Smooth muscle cell of the brain vasculature (primary cell): ENCODE measurements around the gene HIP1.
"Not testable (repeated sequence)": the region's sequence is repeated elsewhere in the genome, so short reads cannot be mapped to it uniquely, and the experiment has no call there.

Source experiments
- DNase-seq: peaks from one replicate; pipeline ENCODE4 v3.0.0-alpha.2; 2012; ENCODE audit warnings: low read depth, low spot score

Gene HIP1

DNA sequence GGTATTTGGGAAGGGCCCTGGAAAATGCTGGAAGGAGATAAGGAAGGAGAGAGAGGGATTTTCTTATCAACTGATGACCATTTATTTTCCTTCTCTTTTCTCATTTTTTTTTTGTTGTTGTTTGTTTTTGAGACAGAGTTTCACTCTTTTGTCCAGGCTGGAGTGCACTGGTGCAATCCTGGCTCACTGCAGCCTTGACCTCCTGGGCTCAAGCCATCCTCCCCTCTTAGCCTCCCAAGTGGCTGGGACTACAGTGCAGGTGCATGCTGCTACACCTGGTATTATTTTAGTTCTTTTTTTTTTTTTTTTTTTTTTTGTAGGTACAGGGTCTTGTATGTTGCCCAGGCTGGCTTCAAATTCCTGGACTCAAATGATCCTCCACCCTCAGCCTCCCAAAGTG, 52.2 kb downstream of the HIP1 start:
- no peak for DNase-seq

DNA sequence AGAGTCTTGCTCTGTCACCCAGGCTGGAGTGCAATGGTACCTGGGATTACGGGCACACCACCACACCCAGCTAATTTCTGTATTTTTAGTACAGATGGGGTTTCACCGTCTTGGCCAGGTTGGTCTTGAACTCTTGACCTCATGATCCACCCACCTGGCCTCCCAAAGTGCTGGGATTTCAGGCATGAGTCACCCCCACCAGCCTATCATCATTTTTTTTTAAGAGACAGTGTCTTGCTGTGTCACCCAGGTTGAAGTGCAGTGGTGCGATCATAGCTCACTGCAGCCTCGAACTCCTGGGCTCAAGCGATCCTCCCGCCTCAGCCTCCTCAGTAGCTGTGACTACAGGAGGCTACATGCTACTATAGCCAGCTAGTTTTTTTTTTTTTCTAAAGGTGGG, 56.7 kb downstream of the HIP1 start:
- DNase-seq = not testable (repeated sequence)

DNA sequence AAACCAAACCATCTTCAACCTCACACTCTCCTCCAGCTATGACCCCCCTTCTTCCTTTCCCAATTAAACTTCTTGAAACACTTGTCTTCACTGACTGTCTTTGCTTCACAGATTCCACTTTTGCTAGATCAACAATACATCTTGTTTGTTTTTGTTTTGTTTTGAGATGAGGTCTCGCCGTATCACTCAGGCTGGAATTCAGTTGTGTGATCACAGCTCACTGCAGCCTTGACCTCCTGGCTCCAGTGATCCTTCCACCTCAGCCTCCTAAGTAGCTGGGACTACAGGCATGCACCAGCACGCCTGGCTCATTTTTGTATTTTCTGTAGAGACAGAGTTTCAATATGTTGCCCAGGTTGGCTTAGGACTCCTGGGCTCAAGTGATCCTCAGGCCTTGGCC, 59.7 kb downstream of the HIP1 start:
- no peak for DNase-seq

DNA sequence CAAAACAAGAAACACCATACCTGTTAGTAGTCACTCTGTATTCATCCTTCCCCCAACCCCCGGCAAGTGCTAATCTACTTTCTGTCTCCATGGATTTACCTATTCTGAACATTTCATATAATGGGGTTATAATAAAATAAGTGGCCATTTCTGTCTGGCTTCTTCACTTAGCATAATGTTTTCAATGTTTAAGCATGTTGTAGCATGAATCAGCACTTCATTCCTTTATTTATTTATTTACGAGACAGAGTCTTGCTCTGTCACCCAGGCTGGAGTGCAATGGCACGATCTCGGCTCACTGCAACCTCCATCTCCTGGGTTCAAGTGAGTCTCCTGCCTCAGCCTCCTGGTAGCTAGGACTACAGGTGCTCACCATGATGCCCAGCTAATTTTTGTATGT, 69.2 kb downstream of the HIP1 start:
- no peak for DNase-seq

DNA sequence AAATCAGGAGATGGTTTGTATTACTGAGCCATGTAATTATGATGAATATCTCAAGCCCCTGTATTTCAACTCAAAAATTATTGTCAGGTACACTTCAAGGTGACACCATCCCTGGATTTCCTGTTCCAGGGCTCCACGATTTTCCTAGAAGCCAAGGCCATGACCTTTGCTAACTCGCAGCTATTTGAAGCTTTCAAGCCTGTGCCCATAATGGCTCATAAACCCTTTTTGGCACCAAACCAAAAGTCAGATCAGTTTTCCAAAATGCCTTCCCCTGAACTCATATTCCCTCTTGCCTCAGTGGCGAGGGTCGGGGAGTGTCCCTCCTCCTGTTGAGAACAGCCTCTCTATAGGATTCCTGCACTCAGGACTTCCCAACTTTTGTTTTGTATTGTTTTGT, 70.8 kb downstream of the HIP1 start:
- DNase-seq = no peak

DNA sequence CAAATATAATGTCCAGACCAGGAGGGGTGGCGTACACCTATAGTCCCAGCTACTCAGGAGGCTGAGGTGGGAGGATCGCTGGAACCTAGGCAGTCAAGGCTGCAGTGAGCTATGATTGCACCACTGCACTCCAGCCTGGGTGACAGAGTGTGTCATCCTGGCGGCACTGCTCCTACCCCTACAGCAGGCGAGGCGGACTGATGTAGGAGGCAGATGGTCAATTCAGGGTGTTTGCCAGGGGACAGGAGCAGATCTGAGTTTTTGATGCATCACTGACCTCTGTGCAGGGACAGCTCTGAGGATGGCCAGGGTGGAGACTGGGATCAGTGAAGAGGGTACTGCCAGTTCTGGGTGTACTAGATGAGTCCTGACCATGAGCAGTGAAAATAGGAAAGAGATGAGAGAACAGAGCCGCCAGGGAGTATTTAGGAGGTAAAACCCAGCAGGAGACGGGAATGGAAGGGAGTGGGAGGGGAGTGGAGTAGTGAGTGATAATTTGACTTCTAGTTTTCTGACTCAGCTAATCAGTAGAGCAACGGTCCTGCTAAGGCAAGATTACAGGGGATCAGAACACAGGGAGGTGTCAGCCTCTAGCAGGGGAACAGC, 75.3 kb downstream of the HIP1 start:
- no peak for DNase-seq

DNA sequence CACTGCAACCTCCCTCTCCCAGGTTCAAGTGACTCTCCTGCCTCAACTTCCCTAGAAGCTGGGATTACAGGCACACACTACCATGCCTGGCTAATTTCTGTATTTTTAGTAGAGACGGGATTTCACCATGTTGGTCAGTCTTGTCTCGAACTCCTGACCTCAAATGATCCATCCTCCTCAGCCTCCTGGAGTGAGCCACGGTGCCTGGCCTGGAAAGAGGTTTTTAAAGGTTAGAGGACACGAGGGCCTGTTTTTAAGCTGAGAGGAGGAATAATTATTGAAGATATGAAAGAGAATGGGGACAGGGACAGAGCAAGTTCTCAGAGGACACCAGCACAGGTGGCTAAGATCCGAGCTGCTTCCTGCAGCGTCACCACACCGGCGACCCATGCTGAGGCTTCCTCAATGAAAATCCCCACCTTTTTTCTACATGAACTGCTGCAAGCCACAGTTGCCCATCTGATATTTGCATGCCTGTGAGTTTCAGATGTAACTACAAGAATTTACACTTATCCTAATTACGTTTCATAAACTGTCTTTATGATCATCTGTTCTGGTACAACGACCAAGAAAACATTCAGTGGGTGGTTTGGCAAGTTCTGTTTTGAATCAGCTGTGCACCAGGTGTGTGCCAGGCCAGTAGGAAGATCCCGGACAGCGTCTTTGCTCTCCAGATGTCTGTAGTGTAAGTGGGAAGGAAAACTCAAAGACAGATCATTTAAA, 76.0 kb downstream of the HIP1 start:
- DNase-seq = no peak

DNA sequence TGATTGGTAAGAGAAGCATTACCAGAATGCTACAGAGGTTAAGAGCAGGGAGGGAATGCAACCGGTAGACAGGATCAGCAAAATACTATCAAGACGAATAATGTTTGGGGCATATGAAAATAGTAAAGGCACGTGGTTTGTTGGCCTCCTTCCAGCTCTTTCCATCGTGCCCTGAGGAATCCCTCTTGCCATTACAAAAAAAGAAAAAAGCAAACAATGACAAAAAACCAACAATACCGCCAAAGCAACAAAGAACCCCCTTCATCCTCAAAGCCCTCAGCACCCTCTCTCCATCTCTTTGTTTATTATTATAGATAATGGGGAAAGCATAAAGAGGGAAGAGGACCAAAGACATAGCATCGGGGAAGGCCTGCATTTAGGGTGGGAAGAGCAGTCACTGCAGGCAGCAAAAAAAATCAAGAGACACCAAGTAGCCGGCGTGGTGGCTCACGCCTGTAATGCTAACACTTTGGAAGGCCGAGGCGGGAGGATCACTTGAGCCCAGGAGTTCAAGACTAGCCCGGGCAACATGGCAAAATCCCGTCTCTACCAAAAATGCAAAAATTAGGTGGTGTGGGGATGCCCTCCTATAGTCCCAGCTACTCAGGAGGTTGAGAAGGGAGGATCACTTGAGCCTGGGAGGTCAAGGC, 78.0 kb downstream of the HIP1 start:
- DNase-seq = no peak

DNA sequence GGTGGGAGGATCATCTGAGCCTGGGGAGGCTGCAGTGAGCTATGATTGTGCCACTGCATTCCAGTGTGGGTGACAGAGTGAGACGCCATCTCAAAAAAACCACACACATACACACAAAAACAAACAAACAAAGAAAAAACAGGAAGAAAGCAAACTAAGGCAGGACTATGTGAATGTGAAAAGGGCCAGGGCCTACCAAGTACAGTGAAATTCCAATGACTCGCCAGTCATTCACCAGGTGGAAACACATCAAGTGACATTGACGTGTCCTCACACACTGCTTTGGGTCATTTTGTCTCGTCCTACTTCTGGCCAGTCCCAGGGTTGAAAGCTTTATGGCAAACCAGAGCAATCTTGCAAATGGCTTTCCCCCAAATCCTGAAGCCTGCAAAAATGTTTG, 79.9 kb downstream of the HIP1 start:
- DNase-seq = no peak

DNA sequence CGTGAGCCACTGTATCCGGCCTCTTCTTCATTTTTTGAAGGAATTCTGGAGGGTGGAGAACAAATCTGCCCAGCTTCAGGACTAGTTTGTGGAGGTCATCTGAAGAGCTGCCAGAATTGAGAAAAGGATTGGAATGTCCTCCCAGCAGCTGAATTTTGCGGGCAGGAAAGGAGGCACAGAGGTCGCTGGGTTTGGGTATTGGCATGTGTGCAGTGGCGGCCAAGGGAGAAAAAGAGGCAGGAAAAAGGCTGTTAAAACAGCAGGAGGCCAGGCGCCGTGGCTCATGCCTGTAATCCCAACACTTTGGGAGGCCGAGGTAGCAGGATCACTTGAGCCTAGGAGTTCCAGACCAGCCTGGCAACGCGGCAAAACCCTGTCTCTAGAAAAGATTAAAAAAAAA, 80.4 kb downstream of the HIP1 start:
- no peak for DNase-seq

DNA sequence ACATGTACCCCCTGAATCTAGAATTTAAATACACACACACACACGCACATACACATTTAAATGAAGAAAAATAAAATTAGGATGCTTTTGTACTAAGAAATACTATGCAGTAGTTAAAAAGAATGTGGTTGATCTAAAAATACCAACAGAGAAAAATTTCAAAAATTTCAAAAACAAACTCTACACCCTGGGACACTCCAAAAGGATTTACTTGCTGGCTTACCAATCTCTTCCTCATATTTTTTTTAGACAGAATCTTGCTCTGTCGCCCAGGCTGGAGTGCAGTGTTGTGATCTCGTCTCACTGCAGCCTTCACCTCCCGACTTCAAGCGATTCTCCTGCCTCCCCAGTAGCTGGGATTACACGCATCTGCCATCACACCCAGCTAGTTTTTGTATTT, 80.9 kb downstream of the HIP1 start:
- no peak for DNase-seq

DNA sequence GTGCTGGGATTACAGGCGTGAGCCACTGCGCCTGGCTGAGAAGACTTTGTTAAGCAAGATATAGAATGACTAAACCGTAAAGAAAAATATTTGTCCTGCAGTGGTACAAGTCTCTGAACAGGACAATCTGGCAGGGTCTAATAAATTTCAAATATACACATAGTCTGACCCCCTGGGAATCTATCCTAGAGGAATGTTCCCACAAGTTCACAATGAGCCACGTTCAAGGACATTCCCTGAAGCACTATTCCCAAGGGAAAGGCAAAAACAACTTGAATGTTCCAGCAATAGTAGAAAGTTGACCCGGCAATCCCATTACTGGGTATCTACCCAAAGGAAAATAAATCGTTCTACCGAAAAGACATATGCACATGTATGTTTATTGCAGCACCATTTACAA, 82.0 kb downstream of the HIP1 start:
- DNase-seq = no peak

DNA sequence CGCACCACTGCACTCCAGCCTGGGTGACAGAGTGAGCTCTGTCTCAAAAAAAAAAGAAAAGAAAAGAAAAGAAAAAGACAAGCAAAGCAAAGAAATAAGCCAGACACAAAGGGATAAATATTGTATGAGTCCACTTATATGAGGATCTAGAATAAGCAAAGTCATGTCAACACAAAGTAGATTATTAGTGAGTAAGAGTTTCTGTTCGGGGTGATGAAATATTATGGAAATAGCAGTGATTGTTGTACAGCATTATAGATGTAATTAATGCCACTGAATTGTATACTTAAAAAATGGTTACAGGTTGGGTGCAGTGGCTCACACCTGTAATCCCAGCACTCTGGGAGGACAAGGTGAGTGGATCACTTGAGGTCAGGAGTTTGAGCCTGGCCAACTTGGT, 83.2 kb downstream of the HIP1 start:
- no peak for DNase-seq

DNA sequence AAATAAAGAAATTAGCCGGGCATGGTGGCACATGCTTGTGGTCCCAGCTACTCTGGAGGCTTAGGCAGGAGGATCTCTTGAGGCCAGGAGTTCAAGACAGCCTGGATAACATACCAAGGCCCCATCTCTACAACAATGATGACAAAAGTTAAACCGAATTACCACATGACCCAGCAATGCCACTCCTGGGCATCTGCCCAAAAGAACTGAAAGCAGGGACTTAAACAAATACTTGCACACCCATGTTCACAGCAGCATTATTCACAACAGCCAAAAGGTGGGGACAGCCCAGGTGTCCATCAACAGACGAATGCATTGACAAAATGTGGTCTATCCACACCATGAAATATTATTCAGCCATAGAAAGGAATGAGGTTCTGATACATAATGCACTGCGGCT, 83.9 kb downstream of the HIP1 start:
- no peak for DNase-seq

DNA sequence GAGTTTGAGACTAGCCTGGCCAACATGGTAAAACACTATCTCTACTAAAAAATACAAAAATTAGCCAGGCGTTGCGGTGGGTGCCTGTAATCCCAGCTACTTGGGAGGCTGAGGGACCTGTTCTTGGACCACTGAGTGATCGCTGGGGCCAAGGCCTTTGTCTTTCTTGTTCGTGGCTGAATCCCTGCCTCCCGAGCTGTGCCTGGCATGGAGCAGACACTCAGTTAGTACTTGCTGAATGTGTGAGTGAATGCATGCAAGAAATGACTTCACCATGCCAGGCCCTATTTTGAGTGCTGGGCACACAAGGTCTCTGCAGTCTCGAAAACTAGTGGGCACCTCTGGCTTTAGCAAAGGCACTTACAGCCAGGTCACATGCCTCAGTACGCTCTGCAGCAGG, 85.1 kb downstream of the HIP1 start:
- DNase-seq = no peak

DNA sequence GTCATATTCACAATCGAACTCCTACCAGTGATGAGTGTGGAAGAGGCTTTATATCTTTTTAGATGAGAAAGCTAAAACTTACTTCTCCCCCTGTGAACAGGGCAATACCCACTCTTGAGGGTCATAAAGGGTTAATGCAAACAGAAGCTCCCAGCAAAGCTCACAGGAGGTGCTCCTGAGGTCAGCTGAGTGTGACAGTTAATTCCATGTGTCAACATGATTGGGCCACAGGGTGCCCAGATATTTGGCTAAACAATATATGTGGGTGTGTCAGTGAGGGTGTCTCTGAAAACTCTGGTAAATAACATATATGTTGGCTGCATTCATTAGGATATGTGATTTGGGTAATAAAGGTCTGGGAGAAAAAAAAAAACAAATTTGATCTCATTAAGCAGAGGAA, 86.0 kb downstream of the HIP1 start:
- DNase-seq = no peak

DNA sequence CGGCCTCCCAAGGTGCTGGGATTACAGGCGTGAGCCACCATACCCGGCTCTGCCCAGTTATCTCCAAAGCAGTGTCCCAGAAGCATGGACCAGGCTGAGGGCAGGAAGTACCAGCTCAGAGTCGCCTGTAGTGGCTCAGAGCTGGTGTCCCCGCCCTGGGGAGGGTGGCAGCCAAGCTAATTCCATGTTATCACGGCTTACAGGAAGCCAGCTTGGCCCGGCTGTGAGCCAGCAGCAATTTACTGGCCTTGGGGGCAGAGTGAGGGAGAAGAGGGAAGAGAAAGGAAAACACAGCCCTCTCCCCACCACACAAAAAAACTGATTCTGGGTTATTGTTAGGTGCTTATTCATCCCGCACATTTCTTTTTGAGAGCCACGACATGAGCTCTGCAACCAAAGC, 88.1 kb downstream of the HIP1 start:
- DNase-seq = no peak

DNA sequence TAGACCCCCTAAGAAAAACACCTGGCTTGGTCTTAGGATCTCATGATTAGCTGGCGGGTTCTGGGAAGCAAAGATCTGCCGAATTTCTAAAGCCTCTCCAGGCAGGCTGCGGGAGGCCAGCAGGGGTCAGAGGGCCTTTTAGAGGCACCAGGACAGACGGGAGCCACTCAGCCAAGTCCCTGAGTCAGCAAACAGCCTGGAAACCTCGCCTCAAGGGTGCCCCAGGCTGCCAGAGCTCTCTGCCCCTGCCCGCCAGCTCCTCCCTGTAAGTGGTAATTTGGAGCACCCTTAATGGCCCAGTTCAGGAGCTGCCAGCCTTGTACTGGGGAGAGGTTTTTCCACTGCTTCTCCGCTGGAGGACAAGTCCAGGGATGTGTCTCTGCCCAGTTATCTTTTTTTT, 88.7 kb downstream of the HIP1 start:
- DNase-seq = no peak

DNA sequence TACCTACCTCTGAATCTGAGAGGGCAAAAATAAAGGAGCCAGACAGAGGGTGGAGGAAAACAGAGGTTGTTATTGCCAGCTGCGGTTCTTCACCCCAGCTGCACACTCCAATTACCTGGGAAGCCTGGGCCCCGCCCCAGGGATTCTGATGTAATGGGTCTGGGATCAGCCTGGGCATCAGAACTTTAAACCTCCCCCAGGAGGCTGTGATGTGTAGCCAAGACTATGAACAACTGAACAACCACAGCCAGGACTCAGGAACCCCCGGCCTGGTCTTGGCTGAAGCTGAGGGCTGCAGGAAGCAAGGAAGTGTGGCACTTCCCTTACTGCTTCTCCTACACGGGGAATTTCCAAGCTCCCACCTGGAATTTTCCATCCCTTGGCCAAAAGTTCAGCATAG, 89.3 kb downstream of the HIP1 start:
- DNase-seq = no peak

DNA sequence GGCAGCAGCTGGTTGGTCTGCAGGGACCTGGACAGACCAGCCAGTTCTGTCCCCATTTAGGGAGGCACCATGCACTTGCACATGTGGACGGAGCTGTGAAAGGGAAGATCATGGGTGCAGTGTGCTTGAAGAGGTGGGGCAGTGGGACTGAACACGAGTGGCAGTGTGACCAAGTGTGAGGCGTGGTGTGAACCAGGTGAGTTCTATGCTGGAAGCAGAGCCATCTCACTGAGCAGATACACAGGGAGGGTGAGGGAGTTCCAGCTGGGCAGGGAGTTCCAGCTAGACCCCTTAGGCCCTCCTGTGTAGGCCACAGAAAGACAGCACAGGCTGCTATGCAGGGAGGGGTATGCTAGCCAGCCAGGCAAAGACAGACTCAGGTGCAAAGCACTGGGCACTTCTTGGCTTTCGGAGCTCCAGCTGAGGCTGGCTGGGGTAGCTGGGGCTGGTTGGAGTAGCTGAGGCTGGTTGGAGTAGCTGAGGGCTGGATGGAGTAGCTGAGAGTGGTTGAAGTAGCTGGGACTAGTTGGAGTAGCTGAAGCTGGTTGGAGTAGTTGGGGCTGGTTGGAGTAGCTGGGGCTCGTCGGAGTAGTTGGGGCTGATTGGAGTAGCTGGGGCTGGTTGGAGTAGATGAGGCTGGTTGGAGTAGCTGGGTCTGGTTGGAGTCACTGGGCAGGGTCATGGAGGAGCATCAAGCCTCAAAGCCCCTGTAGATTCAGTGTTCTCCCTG, 90.9 kb downstream of the HIP1 start:
- DNase-seq = no peak

DNA sequence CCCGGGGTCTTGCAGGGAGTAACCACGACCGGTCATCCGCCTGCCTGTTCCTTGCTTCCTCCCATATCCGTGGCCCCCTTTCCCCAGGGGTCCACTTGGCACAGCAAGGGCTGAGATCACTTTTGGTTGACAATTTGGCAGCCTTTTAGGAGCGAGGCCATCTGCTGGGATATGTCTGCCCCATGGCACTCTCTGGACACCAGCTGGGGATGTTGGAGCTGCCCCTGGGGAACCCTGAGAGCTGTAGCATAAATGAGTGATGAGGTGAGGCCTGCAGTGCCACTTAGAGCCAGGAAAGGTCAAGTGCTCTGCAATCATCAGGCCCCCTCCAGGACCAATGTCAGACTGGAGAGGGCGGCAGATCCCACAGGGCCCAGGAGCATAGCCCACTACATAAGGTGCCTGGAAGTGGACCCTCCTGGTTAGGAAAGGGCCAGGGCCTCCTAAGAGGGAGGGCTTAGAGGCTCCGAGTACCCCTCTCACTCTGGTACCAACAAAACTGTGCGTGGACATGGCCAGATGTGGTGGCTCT, 92.1 kb downstream of the HIP1 start:
- no peak for DNase-seq

DNA sequence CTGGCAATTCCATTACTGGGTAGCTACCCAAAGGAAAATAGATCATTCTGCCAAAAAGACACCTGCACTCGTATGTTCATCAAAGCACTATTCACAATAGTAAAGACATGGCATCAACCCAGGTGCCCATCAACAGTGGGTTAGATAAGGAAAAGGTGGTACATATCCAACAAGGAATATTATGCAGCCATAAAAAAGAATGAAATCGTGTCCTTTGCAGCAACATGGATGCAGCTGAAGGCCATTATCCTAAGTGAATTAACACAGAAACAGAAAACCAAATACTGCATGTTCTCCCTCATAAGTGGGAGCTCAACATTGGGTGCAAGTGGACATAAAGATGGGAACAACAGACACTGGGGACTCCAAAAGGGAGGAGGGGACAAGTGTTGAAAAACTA, 93.2 kb downstream of the HIP1 start:
- no peak for DNase-seq
